Fibroblast of mammary gland (primary cell): Measurements from ENCODE around the gene FGF12.

Source experiments
- DNase-seq: peaks from one replicate; pipeline ENCODE4 v3.0.0-alpha.2; 2010; ENCODE audit warnings: low read depth
- H3K4me3 ChIP-seq: 2 replicates; pipeline ENCODE4 v1.5.1; 2011; ENCODE audit warnings: low read depth, mild to moderate bottlenecking, low read length, moderate library complexity; ENCODE audit not compliant: control insufficient read depth
- TF ChIP-seq, protein P1 (sequence below): conservative IDR thresholded peaks from 2 replicates; pipeline ENCODE4 v1.5.1; 2011; ENCODE audit warnings: low read depth, low read length, inconsistent platforms; ENCODE audit not compliant: control insufficient read depth, insufficient read depth

Gene FGF12

DNA sequence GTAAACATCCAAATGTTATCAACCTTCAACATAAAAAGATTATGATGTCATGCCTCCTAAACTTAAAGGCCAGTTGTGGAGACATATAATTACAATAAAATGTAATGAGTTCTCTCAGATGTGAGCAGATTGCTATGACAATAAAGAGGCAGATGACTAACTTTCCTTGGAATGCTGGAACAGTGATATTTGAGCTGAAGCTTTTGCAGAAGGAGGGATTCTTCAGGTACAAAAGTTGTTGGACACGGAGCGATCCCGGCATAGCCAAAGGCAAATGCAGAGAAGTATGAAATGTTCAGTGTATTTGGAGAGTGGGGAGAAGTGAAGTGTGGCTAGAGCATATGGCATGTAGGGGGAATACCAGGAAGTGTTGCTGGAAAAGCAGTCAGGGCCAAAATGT lies 520.1 kb downstream of the FGF12 start:
- TF ChIP-seq, protein P1, sequence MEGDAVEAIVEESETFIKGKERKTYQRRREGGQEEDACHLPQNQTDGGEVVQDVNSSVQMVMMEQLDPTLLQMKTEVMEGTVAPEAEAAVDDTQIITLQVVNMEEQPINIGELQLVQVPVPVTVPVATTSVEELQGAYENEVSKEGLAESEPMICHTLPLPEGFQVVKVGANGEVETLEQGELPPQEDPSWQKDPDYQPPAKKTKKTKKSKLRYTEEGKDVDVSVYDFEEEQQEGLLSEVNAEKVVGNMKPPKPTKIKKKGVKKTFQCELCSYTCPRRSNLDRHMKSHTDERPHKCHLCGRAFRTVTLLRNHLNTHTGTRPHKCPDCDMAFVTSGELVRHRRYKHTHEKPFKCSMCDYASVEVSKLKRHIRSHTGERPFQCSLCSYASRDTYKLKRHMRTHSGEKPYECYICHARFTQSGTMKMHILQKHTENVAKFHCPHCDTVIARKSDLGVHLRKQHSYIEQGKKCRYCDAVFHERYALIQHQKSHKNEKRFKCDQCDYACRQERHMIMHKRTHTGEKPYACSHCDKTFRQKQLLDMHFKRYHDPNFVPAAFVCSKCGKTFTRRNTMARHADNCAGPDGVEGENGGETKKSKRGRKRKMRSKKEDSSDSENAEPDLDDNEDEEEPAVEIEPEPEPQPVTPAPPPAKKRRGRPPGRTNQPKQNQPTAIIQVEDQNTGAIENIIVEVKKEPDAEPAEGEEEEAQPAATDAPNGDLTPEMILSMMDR, result no peak
- no peak overlapping the region for H3K4me3 ChIP-seq
- DNase-seq, result no peak

DNA sequence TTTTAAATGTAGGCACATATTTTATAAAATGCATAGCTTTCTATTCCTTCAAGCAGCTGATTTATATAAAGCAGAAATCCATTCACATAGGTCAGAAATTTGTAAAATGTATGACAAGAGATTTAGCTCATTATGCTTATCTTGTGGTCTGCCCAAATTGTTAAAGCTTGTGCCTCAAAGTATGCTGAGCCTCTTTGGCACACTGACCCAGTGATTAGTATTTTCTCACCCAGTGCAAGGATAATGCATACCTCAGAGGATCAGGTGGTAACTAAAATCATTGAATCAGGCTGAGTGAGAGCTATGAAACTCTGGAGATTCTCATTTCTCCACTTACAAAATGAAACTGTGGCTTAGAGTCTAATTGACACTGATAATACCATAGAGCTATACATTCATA lies 533.3 kb downstream of the FGF12 start:
- no peak for DNase-seq
- TF ChIP-seq, protein P1, result no peak
- no peak overlapping the region for H3K4me3 ChIP-seq

DNA sequence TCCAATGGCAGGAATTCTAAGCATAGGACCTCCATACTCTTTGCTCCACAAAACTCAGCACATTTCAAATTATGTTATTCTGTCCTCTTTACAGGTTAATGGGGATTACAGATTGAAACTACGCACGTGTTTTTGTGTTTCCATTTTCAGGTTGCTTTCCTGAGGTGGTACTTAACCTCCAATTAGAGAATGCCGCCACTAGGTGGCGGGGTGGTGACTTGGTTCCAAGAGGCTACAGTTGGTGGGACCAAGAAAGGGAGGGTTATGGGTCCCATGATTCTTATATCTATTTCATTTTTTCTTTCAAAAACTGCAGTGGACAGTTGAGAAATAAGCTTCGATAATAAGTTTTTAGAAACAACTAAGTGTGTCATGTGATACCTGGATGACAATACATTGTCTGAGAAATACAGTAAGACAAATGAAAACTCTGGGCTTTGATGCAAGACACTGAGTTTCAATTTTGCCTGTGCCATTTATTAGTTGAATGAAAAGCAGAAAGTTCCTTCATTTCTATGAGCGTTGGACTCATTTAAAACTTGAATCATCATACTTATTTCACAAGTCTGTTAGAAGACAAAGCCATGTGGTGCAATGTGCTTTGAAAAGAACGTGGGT lies 539.0 kb downstream of the FGF12 start:
- peak; percentile 55 for DNase-seq
- no peak overlapping the region for H3K4me3 ChIP-seq
- TF ChIP-seq, protein P1, result peak; percentile 67

DNA sequence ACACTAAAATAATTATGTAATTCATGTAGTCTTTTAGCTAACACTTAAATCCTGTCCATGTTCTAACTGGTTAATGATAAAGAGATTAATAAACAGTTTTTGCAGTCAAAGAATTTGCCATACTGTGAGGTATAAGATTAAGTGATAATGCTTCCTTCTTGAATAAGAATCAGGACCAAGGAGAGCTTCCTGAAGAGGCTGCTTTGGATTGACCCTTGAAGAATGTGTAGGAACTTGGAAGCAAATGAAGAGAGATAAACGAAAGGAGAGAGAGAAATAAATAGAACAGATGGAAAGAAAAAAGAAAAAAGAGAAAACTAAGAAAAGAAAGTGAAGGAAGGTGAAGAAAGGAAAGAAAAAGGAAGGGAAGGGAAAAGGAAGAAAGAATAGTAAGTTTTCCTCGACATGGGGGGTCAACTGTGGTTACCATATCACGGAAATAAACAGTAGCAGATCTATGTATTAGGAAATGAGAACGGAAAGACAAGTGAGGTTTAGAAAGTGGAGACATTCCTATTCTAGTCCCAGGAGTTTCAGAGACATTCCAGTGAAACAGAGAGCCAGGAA lies 539.8 kb downstream of the FGF12 start:
- no peak overlapping the region for H3K4me3 ChIP-seq
- no peak for DNase-seq
- TF ChIP-seq, protein P1, result no peak

DNA sequence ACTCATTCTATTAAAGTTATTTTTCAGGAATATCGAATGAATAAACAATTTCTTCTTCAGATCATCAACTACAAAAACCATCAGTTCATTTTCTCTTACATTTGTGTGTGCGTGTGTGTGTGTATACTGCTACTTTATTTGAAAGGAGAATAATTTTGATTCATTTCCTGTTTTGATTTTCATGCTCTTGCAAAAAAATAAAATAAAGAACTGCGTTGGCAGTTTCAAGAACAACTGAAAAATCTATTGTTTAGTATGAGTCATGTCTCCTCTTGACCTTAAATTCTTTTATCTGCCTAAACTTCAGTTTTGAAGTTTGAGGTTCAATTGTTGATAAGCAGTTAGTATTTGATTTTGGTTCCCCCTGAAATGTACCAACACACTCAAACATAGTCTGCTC lies 540.8 kb downstream of the FGF12 start:
- TF ChIP-seq, protein P1, result no peak
- DNase-seq, result no peak
- H3K4me3 ChIP-seq, result no peak overlapping the region

DNA sequence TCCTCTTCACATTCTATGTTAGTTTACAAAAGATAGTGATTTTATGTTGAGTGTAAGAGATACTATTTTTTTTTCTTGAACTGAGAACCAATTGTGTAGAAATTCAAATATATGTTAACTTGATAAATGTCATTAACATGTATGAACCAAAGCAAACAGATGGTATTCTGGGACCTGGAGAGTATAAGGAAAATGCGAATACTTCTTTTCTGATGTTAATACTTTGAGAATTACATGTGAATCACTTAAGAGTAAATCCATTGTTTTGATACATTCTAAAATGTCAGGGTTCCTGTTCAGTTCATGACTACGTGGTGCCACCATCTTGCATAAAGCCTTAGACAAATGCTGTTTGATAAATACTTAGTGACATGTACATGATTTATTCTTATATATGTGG lies 541.3 kb downstream of the FGF12 start:
- TF ChIP-seq, protein P1, result no peak
- DNase-seq, result no peak
- H3K4me3 ChIP-seq, result no peak overlapping the region
